Right ventricle myocardium inferior (tissue), 1 donor: ENCODE data around the gene AFAP1. TPM values are rescaled to one million over a fixed set of nuclear protein-coding genes. Genes with fewer than 3 reads are reported as not detected.

Experiments
- ATAC-seq: fragments of 200-7000 bp; cut with Tn5 transposase; one replicate; pipeline ENCODE4 v1.9.1; 2020; ENCODE audit warnings: mild to moderate bottlenecking, moderate library complexity
- DNase-seq: peaks from one replicate; pipeline ENCODE4 v3.0.0; 2021; ENCODE audit errors: missing footprints
- intact Hi-C: fragments of 100-400 bp; cut with DNase I; formaldehyde crosslinking; loops from one replicate; pipeline ENCODE4 v1.11.0; 2022
- total RNA-seq: library from RNA; stranded (reverse); fragmentation: NEBNext Ultra II Directional; extraction: Animal tissue kit (Norgen Biotek cat#: 25700); gene quantifications from one replicate; pipeline ENCODE4 v1.2.1, GENCODE V29; 2021
- donor health status: DM: no; HTN: yes; CAD: no; lungs with severe emphysema.

Gene AFAP1
- total RNA-seq, 1 donor from 2014 or later, result 8.0 TPM

GRCh38 chr4:7734651-7735260 lies 204.9 kb downstream of the AFAP1 start:
- intact Hi-C loops, result no loop called here
- no peak for DNase-seq
- no peak for ATAC-seq

GRCh38 chr4:7733801-7734650 lies 205.6 kb downstream of the AFAP1 start:
- no peak for ATAC-seq
- intact Hi-C loops, result no loop called here
- DNase-seq, result no peak

- intact Hi-C loops, result no loop called here
- ATAC-seq (no peak), DNase-seq (no peak)
Measured at GRCh38 chr4:7733201-7733600, 206.5 kb downstream of the AFAP1 start.

GRCh38 chr4:7732263-7732662 lies 207.4 kb downstream of the AFAP1 start:
- intact Hi-C loops, result no loop called here
- no peak for DNase-seq
- ATAC-seq, result no peak

GRCh38 chr4:7731437-7731836 lies 208.2 kb downstream of the AFAP1 start:
- intact Hi-C loops, result no loop called here
- DNase-seq (no peak), ATAC-seq (no peak)

- intact Hi-C loops, result no loop called here
- ATAC-seq (no peak), DNase-seq (no peak)
Measured at GRCh38 chr4:7727749-7728148, 211.9 kb downstream of the AFAP1 start.

GRCh38 chr4:7726665-7727413 lies 212.8 kb downstream of the AFAP1 start:
- ATAC-seq (peak; percentile 53), DNase-seq (peak; percentile 31)
- intact Hi-C loops, result no loop called here

GRCh38 chr4:7725951-7726350 lies 213.7 kb downstream of the AFAP1 start:
- ATAC-seq (no peak), DNase-seq (peak; percentile 26)
- intact Hi-C loops, result no loop called here

- DNase-seq (peak; percentile 44), ATAC-seq (no peak)
- intact Hi-C loops, result no loop called here
Measured at GRCh38 chr4:7723625-7724024, 216.0 kb downstream of the AFAP1 start.

GRCh38 chr4:7722766-7723387 lies 216.8 kb downstream of the AFAP1 start:
- ATAC-seq, result no peak
- peak; percentile 30 for DNase-seq
- intact Hi-C loops, result no loop called here

GRCh38 chr4:7721984-7722551 lies 217.6 kb downstream of the AFAP1 start:
- intact Hi-C loops, result no loop called here
- DNase-seq (peak; percentile 61), ATAC-seq (no peak)

GRCh38 chr4:7719354-7720174 lies 220.1 kb downstream of the AFAP1 start:
- DNase-seq, result peak; percentile 73
- intact Hi-C loops, result loop anchor here (2.0 to 10.0 kb wide), 3 partner anchors 257 to 527 kb away; partner anchors contain the start of gene SORCS2

GRCh38 chr4:7717946-7718490 lies 221.6 kb downstream of the AFAP1 start:
- intact Hi-C loops, result loop anchor here (2.0 to 10.0 kb wide), 3 partner anchors 255 to 526 kb away; partner anchors contain the start of gene SORCS2
- DNase-seq, result no peak

More at GRCh38 chr4:7719354-7720174, 220.1 kb downstream of the AFAP1 start:
- peak; percentile 58 for ATAC-seq

GRCh38 chr4:7717161-7717560 lies 222.5 kb downstream of the AFAP1 start:
- intact Hi-C loops, result loop anchor here (5.0 to 10.0 kb wide), 2 partner anchors 412 to 525 kb away; partner anchors contain the start of gene SORCS2
- ATAC-seq (no peak), DNase-seq (peak; percentile 60)

More at GRCh38 chr4:7717946-7718490, 221.6 kb downstream of the AFAP1 start:
- ATAC-seq, result no peak

- intact Hi-C loops, result loop anchor here (5.0 to 10.0 kb wide), 2 partner anchors 411 to 524 kb away; partner anchors contain the start of gene SORCS2
- ATAC-seq (no peak), DNase-seq (peak; percentile 5)
Measured at GRCh38 chr4:7716010-7716721, 223.5 kb downstream of the AFAP1 start.

- peak; percentile 23 for DNase-seq
- intact Hi-C loops, result loop anchor here (5.0 to 10.0 kb wide), 2 partner anchors 411 to 523 kb away; partner anchors contain the start of gene SORCS2
Measured at GRCh38 chr4:7715271-7716009, 224.2 kb downstream of the AFAP1 start.

More at GRCh38 chr4:7715271-7716009, 224.2 kb downstream of the AFAP1 start:
- no peak for ATAC-seq
